HG03139 (cell line): ENCODE results near the gene IWS1.

Experiments
- ATAC-seq: cut with Tn5 transposase; IDR thresholded peaks from one replicate; pipeline ENCODE4 v1.9.1; 2021; ENCODE audit not compliant: unreplicated experiment

Gene IWS1

DNA sequence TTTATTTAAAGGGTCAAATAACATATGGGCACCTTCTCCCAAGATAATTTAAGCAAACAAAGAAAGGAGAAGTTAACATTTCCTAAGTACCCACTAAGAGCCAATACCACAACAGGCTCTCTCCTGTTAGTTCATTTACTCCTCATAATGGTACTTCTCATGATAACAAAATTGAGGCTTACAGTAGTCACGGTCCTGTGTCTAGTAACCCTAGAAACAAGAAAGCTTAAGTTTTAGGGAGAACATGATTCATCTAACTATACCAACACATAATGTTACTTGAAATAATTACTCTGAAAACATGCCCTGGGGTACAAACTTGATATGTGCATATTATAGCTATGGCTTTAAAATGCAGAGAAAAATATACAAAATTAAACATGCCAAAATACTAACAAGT is 19.8 kb downstream of the IWS1 start:
- no peak for ATAC-seq

DNA sequence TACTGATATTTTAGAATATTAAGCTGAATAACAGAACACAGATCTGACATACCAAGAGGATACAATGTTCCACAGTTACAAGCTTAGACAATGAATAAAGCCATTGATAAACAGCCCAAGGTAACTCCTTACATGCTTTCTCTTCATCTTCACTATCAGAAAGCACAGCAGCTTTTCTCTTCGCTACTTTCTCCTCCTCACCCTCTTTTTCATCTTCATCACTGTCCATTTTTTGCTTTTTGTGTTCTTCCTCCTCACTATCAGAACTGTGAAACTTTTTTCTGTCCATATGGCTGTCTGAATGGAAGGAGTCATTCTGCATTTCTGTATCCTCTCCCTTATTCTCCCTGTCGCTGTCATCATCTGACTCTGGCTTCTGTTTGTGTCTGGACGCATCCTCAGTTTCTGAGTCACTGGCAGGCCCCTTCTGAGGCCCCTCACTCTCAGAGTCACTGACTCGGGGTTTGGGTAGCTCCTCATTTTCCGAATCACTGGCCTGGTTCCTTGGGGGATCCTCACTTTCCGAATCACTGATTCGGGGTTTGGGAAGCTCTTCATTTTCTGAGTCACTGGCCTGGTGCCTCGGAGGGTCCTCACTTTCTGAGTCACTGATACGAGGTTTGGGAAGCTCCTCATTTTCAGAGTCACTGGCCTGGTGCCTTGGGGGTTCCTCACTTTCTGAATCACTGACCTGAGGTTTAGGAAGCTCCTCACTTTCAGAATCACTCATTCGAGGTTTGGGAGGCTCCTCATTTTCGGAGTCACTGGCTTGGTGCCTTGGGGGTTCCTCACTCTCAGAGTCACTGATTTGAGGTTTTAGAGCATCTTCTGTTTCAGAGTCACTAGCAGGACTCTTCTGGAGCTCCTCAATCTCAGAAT is 21.5 kb downstream of the IWS1 start:
- no peak for ATAC-seq

DNA sequence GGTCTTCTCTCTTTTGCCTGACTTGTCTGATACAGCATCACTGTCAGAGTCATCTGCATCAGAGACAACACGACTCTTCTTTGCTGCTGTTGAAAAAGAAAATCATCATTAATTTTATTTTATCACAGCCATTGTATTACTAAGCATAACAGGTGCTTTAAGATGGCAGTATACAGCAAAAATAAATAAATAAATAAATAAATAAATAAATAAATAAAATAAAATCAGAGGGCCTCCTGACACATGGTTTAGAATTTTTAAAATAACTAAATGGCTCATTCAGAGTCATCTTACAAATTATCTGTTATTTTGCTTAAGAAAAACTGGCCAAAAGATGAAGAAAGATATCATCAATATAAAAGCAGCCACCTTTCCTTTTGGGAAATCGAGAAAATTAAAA is 22.8 kb downstream of the IWS1 start:
- no peak for ATAC-seq

DNA sequence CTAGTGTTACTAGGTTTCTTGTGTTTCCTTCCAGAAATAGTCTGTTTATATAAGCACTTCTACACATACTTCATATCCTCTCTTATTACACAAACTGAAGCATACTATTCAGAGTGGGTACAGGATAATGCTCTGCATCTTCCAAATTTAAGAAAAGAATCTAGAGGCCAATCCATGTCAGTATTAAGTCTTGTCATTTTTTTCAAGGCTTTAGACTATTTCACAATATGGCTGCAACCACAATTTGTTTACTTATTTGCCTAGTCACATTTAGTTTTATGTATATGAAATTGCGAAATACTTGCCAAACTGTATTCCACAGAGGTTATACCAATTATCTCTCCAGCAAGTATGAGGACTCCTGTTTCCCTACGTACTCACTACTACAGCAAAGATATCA is 27.9 kb downstream of the IWS1 start:
- ATAC-seq = no peak

DNA sequence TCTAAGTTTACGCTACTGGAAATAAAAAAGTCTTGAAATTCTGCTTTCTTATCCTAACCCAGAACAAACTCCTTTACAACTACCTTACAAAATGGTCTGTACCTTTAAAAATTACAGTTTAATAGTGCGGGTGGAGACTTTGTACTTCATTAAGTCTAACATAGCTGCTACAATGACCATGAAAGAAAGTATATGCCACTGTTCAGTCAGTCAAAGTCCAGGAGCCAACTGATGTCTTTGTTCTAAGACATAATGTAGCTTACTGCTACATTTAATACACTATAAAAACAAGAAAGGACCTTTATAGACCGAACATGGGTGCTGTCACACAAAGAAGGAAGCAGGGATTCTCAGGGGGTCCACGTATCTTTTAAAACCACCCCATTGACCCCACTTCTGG is 36.0 kb downstream of the IWS1 start:
- ATAC-seq = no peak

DNA sequence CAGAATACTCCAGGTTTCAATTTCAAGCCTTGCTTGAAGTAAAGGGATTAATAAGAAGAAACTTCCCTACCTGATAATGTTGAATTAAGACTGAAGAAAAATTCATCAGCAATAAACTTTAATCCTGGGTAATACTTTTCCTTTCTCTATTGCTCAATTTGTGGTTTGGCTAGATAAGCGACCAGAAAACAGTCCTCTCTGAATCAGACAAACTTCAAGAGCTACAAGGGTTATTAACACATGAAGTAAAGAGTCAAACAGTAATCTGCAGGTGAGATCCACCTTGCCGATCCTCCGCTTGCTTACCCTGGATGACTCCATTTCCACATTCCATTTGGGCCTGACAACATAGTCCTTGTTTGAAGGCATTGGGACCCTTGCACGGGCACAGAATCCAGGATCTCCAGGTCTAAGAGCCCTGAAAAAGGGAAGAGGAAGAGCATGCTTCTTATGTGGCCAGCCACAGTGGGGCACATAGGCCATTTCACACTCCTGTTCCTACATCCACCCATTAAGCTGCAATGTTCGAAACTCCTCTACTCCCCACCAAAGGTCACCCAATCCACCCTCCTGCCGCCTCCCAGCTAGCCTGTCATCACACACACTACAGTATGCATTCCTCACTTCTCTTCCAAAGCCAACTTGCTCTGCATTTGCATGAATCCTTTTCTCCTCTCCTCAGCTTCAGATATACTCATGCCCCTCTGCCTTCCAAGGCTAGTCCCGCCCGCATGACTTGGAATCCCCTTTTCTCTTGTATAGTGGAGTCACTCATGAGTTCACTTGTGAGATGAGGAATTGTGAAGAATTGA is 39.8 kb downstream of the IWS1 start:
- no peak for ATAC-seq

DNA sequence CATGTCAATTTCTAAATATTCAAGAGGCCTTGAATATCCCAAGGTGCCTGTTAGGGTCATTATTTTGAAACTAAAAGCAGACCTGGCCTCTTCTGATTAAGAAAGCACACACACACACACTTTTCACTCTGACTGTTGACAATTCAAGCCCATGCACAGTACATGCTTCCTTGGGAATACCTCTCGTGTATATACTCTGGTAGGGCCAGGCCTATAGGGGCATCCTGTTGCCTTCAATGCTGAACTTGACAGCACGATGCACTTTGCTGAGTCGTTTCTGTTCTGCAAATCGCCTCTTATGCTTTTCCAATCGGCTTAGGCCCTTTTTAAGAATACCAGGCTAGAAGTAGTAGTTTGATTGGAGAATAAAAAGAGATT is 40.6 kb downstream of the IWS1 start:
- ATAC-seq = no peak

DNA sequence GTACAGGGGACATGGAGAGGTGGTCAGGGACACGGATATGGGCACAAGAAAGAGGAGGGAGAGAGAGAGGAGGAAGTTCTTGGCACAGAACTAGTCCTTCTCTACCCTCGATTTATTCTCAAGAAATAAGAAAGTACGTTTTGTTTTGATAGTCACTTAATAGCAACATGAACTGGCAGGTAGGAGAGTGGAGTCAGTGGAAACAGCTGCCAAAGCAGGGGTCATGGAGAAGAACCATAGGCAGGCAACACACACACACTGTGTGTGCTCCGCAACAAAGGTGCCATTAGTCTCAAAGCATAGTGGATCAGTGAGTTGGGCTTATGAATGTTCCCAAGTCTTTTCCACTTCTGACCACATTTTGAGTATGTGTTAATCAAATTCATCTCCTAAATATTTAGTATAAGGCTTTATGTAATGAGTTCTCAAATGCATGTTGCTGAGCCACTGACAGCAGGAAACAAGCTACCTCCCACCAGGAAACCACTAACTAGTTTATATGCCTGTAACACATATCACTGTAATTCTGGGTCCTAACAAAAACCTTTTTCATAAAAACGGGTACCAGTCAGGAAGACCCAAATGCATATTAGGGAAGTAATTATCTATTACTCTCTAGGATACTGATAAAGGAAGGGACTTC is 41.1 kb downstream of the IWS1 start:
- ATAC-seq = no peak

DNA sequence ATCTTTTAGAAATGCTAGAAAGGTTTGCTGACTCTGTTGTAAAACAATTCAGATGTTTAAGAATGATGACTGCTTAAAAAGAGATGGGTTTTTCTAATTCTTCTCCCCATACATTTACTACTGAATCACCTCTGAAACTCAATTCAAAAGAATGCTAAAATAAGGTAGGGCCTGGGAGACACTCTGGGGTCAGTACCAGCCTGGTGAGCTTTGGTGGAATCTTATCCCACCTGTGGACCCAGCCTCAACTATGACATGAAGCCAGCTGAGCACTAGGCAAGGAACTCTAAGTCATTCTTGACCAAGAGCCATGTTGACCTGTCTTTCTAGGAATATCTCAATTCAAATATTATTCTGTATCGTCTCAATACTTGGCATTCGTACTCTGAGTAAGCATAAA is 44.3 kb downstream of the IWS1 start:
- ATAC-seq = no peak

DNA sequence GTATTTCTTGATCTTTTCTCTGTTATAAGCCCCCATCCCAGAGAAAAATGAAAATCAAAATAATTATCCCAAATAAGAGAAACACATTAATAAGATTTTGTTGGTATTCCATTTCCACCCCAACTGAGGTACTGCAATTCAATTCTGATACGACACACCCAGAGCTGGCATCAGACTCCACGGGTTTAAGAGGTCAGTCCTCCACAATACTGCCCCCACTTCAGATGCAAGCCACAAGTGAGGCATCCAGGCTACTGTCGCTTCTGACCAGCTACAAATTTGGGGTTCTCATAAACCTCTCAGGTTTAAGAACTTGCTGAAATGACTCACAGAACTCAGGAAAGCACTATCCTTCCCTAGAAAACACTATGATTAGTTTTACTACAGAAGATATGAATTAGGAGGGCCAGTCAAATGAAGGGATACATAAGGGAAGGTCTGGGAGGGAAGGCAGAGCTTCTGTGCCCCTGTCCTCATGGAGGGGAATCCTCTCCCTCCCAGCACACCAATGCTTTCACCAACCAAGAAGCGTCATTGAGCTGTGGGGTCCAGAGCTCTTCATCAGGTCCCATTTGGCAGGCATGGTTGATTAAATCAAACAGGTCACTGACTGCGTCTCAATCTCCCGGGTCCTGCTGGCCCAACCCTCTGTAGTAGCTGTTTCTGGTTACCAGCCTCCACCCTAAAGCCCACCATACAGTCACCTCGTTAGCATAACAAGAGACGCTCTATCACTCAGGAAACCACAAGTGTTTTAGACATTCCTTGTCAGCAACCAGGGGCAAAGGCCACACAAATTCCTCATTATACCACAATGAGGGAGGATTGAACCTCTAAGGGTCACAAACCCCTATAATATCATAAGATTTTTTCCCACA is 46.2 kb downstream of the IWS1 start:
- no peak for ATAC-seq

DNA sequence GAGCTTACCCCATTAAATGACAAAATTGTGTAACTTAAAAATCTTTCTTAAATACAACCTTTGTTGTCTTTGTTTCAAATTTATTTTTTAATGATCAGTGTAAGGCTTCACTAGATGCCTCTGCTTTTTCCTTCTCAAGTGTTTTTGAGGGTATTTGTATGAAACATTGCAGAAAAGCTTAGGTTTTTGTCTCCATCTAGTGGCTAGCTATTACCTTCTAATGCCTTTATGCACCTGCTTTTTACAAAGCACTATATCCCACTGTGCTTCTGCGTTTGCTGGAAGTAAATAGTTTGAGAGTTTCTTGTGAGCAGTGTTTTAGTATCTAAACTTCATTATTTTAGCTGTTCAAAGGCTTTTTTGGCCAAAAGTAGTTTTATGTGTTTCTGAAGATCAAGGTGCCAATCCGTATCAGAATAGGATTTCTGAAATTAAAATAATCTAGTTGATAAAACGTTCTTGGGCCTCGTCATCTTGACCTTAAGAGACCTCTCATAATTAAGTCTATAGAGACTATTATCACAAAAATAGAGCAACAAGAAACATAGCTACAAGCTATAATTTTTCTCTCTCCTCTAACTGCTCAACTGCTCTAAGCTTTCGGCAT is 47.0 kb downstream of the IWS1 start:
- no peak for ATAC-seq

DNA sequence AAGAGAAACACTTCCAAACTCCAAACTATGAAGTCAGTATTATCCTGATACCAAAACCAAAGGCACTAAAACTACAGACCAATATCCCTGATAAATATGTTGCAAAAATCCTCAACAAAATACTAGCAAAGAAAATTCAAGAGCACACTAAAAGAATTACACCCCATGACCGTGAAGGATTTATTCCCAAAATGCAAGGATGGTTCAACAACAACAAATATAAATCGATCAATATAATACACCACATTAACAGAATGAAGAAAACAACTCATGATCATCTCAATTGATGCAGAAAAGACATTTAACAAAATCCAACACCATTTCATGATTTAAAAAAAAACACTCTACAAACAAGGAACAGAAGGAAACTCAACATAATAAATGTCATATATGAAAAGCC is 50.5 kb downstream of the IWS1 start:
- ATAC-seq = no peak

DNA sequence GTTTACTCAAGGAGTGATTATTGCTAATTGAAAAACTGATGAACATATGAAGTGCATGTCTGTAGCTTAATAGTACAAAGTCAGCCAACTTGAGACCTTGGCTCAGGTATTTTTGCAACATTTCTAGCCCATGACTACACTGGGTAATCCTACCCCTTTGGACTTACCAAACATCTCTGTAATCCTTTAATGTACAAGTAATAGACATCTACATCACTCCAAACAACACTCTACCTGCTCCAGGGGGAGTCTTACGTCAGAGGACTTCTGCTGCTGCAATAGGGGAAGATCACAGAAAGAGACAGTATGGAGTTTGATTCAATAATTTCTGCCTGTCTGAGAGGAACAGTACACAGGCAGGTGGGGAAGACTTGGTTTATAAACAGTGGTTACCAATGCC is 54.0 kb downstream of the IWS1 start:
- no peak for ATAC-seq

DNA sequence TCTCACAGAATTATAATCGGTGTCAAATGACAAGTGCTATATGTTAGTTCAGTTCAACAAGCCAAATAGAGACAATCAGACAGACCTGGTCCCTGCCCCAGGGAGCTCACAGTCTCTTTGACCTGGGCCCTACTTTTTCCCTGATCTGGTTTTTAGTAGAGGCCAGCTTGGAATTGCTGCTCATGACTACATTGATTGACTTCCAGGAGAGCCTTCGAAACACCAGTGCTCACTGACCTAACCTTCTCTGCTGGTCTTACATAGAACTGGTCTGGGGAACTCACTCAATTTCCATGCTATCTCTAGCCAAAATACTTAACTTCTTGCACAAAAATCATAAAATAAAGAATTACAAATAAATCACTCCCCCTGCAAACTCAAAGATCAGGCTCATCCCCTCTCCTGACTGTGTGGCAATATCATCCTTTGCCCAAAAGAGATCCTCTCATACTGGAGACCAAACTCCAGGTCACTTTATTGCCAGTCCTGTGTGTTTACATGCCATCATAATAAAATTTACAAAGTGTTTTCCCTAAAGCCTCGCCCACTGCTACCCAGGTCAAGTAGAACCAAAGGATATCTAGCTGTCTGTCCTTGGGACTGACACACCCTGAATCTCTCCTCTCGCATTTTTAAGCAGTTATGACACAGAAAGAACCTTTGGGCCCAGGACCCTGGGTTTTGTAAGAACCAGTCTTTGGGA is 54.9 kb downstream of the IWS1 start:
- ATAC-seq = no peak

DNA sequence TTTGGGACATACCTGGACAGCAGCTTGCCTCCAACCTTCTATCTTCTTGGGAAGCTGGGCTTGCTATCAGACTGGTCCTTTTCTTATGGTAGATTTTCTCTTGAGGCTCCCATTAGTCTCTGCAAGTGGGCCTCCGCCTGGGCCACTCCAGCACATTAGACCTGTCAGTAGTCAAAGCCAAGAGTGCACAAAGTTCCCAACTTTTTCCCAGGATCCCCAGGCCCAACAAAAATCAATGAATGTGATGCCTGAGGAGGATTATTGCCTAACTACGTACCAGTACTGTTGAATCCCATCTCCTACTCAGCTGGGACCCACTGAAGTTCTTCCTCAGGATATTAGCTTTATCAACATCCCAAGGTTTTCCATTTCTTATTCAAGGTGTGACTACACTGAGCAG is 56.3 kb downstream of the IWS1 start:
- ATAC-seq = no peak

DNA sequence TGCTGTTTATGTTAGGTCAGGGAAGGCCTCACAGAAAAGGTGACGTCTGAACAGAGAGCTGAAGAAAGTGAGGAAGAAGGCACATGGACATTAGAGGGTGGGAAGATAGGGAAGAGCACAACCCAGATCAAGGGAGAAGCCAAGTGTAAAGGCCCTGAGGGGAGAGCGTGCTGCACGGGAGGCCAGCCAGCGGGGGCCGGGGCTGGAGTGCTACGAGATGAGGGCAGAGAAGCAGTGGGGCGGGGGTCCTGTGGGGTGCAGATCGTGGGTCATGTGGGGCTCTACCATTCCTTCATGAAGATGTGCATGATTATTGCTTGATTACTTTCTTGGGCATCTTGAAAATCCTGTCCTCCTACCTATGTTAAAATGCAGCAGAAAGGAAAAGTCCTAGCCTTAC is 57.2 kb downstream of the IWS1 start:
- no peak for ATAC-seq

DNA sequence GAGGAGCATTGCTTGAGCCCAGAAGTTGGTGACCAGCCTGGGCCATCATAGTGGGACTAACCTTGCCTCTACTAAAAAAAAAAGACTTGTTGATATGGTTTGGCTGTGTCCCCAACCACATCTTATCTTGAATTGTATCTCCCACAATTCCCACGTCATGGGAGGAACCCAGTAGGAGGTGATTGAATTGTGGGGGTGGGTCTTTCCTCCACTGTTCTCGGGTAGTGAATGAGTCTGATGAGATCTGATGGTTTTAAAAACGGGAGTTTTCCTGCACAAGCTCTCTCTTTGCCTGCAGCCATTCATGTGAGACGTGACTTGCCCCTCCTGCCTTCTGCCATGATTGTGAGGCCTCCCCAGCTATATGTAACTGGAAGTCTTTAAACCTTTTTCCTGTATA is 61.0 kb downstream of the IWS1 start:
- ATAC-seq = no peak

DNA sequence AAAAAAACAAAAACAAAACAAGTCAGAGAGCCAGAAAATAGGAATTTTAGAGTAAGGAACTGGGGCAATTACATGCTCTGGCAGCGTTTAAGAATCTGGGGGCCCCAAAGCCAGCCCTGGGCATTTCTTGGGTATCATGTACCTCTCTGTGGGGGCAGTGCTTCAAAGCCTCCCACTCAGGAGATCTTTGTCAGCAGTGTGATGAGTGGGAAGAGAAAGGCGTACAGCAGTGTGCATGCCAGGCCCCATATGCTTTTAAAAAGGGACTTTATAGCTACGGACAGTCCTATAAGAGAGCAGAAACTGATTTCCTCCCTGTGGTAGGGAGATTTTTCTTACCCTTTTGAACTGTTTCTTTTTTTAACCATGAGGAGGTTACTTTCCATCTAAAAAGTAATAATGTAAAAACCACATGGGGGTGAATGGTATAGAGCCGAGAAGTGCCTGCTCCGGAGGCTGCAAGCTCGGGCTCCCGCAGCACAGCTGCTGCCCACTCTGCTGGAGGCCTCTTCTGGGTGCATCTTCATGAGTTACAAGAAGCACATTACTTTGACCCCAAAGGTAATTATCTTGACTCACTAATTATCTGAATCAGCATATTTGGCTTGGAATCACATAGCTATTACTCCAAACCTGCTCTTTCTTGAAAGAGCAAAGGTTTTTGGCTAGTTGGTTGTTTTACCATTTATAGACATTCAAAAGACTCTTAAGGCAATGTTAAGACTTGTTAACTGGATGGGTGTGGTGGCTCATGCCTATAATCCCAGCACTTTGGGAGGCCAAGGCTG is 61.6 kb downstream of the IWS1 start:
- no peak for ATAC-seq
